ENCODE results near the gene ERVK3-1. TPM values are rescaled to one million over a fixed set of nuclear protein-coding genes. Genes with fewer than 3 reads are reported as not detected.
A peak's percentile ranks its signal among the peaks of the same experiment; 100 is the strongest.

The ERVK3-1 gene
- total and polyA plus RNA-seq, 2 of the 13 experiments (the other 11 are each of a cell fraction or from before 2014, with no cell fraction given), result 28.5 to 38.7 TPM

GRCh38 chr19:58279042-58279924 is 25.9 kb upstream of the ERVK3-1 start (continued):
- TF ChIP-seq ZNF407 (CRISPR knock-in tag; IDR thresholded peaks at IDR 0.05; ENCODE audit: not compliant biosample characterization), result peak; percentile 21
- peak; percentile 84; the same call in 1 of the 2 replicates for TF ChIP-seq ARID4A (CRISPR knock-in tag; IDR thresholded peaks at IDR 0.05; ENCODE audit: borderline replicate concordance)
- 0 out of 2 replicates have a peak, but pooled peaks have one; percentile 6 for TF ChIP-seq ZNF761 (CRISPR knock-in tag; conservative IDR thresholded peaks at IDR 0.05)
- TF ChIP-seq GMEB1 (CRISPR knock-in tag; IDR thresholded peaks at IDR 0.05; ENCODE audit: borderline replicate concordance), result peak; percentile 38; the same call in 1 of the 2 replicates
- TF ChIP-seq MXI1 (IDR thresholded peaks at IDR 0.05; ENCODE audit: borderline replicate concordance, low read depth, low read length), result 0 out of 3 replicates have a peak, but pooled peaks have one; percentile 51
- peak; percentile 54; the same call in 1 of the 2 replicates for TF ChIP-seq ZNF556 (CRISPR knock-in tag; IDR thresholded peaks at IDR 0.05; ENCODE audit: borderline replicate concordance)
- TF ChIP-seq SRSF1 (optimal IDR thresholded peaks at IDR 0.05; ENCODE audit: low read depth, low read length), result no peak
- TF ChIP-seq MEF2D (CRISPR knock-in tag; IDR thresholded peaks at IDR 0.05), result peak; percentile 40
- TF ChIP-seq HOXA3 (CRISPR knock-in tag; IDR thresholded peaks at IDR 0.05), result no peak
- TF ChIP-seq ZBTB46 (CRISPR knock-in tag; IDR thresholded peaks at IDR 0.05; ENCODE audit: borderline replicate concordance), result no peak
